ENCODE results near the gene CUEDC1. TPM values are rescaled to one million over a fixed set of nuclear protein-coding genes. Genes with fewer than 3 reads are reported as not detected.
A peak's percentile ranks its signal among the peaks of the same experiment; 100 is the strongest.

Gene CUEDC1
- total and polyA plus RNA-seq, 9 of the 15 experiments (the other 6 are each of a cell fraction or from before 2014, with no cell fraction given): 0.20 to 4.1 (median 1.6) TPM; not detected in 1

DNA sequence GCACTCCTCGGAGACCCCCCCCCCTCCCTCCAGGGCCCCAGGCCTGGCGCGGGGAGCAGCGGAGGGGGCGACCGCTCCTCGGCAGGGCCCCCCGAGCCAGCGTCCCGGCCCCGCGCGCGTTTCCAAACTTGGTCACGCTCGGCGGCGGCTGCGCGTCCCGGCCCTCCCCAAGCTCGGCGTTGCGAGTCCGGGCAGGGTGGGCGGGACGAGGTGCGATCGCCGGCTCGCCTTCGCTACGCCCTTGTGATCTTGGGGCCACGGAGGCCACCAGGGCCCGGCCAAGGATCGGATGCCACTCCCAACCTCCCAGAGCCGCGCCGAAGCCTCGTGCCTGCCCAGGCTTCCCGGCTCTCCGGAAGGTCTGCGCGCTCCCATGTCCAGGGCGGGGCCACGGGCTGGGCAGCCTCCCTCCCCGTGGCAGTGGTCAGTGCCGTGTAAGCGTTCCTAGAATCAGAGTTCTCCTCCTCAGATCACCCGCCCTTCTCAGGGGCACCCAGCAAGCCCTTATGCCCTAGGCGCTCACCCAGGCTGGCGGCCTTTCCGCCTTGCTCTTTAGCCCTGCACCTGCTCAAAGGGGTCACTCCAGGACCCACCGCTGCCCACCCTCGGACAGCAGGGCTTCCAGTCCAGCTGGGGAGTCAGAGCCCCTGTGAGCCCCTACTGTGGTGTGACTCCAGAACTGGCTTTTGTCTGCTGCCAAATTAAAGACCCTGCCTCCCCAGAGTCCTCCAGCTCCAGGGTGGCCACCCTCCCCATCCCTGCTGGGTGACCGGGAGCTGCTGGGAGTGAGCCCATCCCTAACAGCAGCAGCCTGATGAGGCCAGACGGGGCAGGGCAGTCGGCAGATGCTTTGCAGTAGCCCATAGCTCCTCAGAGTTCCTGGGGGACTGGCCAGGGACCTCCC is 93.2 kb downstream of the CUEDC1 start:
- H3K36me3 ChIP-seq (ENCODE audit: control insufficient read depth, insufficient read depth, low read length): no peaks in the 10 kb centered on the region
- no TSS peak for BruUV-seq (replicated peaks)
- no peak overlapping the region for H3K4me3 ChIP-seq
- H3K27me3 ChIP-seq (ENCODE audit: control insufficient read depth in 2 of 2, insufficient read depth in 2 of 2, low read length in 2 of 2): peaks cover 0 to 8% of the 10 kb centered on the region in 2 experiments; a peak in 1 of 5 replicates
- POLR2A ChIA-PET: interaction anchor here (1.4 to 2.5 kb wide), 2 partner anchors 9 to 137 kb away, joined by 5 to 8 read pairs; no protein-coding TSS in a partner anchor
- H4K20me1 ChIP-seq (replicated peaks; ENCODE audit: control insufficient read depth, insufficient read depth, low read length): no peaks in the 10 kb centered on the region
- TF ChIP-seq PCBP1 (IDR thresholded peaks at IDR 0.05; ENCODE audit: low read depth, low read length, poor library complexity, severe bottlenecking): peak; percentile 54
- TF ChIP-seq, protein P1, sequence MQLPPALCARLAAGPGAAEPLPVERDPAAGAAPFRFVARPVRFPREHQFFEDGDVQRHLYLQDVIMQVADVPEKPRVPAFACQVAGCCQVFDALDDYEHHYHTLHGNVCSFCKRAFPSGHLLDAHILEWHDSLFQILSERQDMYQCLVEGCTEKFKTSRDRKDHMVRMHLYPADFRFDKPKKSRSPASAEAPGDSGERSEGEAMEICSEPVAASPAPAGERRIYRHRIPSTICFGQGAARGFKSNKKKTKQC (CRISPR knock-in tag; IDR thresholded peaks at IDR 0.05): 0 out of 2 replicates have a peak, but pooled peaks have one; percentile 29
- TF ChIP-seq, protein P2, sequence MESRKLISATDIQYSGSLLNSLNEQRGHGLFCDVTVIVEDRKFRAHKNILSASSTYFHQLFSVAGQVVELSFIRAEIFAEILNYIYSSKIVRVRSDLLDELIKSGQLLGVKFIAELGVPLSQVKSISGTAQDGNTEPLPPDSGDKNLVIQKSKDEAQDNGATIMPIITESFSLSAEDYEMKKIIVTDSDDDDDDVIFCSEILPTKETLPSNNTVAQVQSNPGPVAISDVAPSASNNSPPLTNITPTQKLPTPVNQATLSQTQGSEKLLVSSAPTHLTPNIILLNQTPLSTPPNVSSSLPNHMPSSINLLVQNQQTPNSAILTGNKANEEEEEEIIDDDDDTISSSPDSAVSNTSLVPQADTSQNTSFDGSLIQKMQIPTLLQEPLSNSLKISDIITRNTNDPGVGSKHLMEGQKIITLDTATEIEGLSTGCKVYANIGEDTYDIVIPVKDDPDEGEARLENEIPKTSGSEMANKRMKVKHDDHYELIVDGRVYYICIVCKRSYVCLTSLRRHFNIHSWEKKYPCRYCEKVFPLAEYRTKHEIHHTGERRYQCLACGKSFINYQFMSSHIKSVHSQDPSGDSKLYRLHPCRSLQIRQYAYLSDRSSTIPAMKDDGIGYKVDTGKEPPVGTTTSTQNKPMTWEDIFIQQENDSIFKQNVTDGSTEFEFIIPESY (CRISPR knock-in tag; IDR thresholded peaks at IDR 0.05): peak; percentile 40; the same call in 1 of the 2 replicates
- TF ChIP-seq PTRF (tag; IDR thresholded peaks at IDR 0.05): no peak
- no peak overlapping the region for H3K4me2 ChIP-seq (ENCODE audit: insufficient read depth, low read length)
- intact Hi-C loops (cut with micrococcal nuclease): no loop called here
- H3K4me1 ChIP-seq (replicated peaks in 1 of 2; ENCODE audit: control insufficient read depth in 2 of 2, insufficient read depth in 2 of 2, low read length in 2 of 2): peaks cover 11 to 25% of the 10 kb centered on the region in 2 experiments
- CTCF ChIA-PET (ENCODE audit: low intra/inter-chr PET ratio): no interaction called here
- H3K9me3 ChIP-seq (replicated peaks; ENCODE audit: control insufficient read depth, insufficient read depth, low read depth, low read length): no peaks in the 10 kb centered on the region
- in situ Hi-C loops (cut with MboI): no loop called here
- no peaks in the 10 kb centered on the region for H3K79me2 ChIP-seq (ENCODE audit: control insufficient read depth, insufficient read depth, low read length)
- H2AFZ ChIP-seq (ENCODE audit: low read depth, low read length): peak overlapping the region; percentile 22; the same call in 1 of the 2 replicates
- H3K9me1 ChIP-seq (ENCODE audit: control insufficient read depth, insufficient read depth, low read length): no peaks in the 10 kb centered on the region
- FAIRE-seq (no peak), ATAC-seq (no peak), DNase-seq (ENCODE audit: extremely low read depth in 1 of 4, low spot score in 3 of 4) (no peak)
- H3K9ac ChIP-seq (ENCODE audit: insufficient read depth in 1 of 2, low read depth in 2 of 2, low read length in 2 of 2): 0 out of 4 replicates have a peak overlapping the region, but pooled peaks of 1 of the 2 experiments have one; percentile 1
- 60% methylated on average over 14 of the region's 58 CpGs for WGBS (ENCODE audit: insufficient coverage, low coverage, missing lambda C conversion rate)
- no peak overlapping the region for H3K27ac ChIP-seq (ENCODE audit: extremely low read depth, low read depth, low read length)
